ENCODE measurements around the gene MLKL. TPM values are rescaled to one million over a fixed set of nuclear protein-coding genes. Genes with fewer than 3 reads are reported as not detected.
"Not testable (repeated sequence)": the region's sequence is repeated elsewhere in the genome, so short reads cannot be mapped to it uniquely, and the experiment has no call there.

Gene MLKL
- polyA plus RNA-seq, 5 donors = 4.7 to 6.0 (median 5.9) TPM

DNA sequence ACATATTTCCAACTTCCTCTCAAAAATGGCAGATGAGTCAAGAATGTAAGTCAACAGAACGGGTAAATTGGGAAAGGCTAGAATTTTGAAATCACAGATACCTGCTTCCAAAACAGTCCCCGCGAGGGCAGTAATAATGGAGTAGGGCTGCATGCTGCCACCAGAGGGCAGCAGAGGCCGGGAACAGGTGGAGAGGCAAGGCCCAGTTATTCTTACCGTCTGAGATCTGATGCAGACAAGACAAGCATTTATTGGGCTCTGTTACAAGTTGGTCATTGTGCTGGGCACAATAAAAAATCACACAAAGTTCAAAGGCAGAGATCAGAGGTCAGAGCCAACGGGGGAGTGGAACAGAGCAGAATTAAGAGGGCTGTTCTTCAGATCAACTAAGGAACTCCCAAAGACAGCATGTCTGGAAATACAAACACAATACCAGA is 8.8 kb upstream of the MLKL start:
- DNase-seq = peak; percentile 58 to 72

DNA sequence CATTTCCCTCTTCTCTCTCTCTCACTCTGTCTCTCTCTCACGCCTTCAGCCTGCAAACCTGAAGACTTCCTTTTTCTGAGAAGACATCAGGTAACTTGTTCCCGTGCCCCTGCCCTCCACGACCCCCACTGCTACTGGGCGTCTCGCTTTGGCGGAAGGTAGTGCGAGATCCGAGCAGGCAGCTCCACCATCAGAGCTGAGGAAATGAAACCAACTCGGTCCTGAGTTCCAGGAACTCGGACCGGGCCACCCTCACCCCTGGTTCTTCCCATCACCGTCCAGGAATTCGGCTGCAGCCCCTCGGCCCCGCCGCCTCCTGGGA is 585 bp downstream of the MLKL start:
- no peak for DNase-seq

DNA sequence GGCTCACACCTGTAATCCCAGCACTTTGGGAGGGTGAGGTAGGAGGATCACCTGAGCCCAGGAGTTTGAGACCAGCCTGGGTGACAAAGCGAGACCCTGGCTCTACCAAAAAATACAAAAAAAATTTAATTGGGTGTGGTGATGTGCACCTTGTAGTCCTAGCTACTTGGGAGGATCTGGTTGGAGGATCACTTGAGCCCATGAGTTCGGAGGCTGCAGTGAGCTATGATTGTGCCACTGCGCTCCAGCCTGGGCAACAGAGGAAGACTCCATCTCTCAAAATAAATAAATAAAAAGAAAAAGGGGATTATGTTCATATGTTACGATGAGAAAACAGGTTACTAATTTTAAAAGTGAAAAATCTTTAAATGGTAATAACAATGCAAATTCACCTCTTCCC is 996 bp downstream of the MLKL start:
- no peak for DNase-seq

DNA sequence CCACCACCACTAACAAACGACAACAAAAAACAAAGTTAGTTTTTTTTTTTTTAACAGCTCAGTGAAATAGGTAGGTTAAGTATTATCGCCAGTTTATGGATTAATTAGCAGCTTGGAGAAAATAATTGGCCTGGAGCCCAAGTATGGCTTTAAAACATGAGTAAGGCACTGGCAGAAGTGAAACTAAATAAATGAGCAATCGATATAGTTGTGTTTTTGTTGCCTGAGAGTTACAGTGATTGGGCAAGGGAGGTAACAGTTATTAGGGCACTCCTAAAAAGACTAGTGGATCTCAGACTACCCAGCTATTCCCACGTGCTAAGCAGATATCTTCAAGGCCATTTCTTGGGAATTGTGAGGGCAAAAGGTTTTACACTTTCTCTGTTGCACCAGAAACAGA is 2.4 kb downstream of the MLKL start:
- DNase-seq = no peak

DNA sequence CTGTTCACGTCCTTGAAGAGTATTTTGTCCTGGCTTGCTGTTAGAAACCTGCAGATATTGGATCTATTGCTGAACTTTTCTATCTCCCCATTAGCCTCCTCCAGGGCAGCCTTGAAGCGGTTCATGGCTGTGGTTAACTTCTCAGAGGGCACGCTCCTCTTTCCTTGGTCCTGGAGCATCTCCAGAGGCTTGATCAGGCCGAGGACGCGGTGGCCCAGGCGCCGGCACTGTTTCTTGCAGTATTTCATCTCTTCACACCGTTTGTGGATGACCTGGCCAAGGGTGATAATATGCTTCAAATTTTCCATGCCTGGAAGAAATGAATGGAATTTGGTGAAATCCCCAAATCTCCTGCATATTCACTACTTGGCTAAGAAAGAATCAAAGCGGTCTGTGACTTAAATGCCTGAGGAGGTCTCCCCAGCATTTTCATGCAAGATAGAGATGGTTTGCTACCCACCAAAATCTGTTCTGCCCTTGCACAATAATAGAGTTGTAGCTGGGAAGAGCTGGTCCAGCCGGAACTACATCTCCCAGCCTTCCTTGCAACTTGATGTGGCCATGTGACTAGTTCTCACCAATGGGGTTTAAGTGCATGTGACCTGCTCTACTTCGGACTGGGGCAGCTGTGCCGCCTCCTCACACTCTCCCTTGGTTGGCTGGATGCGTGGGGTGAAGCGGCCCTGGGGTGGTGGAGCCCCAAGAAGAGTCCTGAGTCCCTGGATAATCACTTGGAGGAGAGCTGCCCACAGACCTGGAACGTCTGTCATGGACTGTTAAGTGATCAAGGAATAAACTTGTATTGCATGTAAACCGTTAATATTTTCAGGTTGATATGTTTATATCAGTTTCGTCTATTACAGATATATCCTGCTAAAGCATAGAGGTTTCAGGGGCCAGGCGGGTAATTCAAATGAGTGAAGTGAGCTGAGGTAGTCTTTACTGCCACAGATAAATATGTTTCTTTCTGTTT is 4.9 kb downstream of the MLKL start:
- DNase-seq = peak; percentile 66 to 74

DNA sequence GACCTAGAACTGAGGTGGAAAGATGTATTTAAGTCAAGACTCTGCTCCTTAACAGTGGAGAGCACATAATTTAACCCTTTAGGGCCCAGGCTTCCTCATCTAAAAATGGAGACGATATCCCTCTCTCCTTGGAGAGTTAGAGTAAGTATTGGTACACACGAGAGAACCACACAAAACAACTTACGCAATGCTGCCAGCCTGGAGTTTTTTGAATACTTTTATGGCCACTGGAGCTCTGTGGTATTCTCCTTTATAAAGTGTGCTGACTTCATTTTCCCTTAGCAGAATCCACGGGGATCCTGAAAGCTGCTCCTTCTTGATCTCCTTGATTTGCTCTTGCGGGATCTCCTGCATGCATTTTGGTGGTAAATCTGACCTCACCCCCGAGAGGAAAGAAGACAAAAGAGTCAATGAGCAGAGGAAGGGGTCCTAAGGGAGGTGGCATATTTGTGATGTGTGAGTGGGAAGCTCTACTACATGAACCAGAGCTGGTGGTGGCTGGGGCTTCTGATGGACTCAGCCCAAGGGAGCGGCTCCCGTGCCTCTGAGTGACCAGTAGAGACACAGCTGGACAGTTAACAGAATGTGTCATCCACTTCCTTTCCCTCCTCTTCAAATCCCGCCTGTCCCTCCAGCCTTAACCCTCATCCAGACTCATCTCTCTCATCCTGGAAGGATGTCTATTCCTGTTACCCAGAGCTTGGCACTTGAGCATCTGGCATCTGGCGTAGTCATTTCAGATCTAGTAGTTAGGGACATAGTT is 9.4 kb downstream of the MLKL start:
- no peak for DNase-seq

DNA sequence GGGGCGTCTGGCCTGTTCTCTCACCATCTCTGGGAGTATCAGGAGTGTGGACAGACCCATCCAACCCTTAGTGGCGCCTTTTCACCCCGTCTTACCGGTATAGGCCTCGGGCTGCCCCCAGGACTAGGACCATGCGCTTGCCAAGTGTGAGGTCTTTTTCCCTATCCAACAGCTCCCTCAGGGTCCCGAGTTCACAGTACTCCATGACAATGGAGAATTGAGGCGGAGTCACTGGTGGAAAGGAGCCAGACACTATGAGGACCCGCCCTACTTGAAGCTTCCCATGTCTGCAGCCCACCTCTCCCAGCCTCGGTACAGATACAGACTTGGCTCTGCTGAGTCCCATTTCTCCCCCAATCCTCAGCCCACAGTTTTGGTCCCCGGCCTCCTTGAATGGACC is 18.1 kb downstream of the MLKL start:
- DNase-seq = no peak

DNA sequence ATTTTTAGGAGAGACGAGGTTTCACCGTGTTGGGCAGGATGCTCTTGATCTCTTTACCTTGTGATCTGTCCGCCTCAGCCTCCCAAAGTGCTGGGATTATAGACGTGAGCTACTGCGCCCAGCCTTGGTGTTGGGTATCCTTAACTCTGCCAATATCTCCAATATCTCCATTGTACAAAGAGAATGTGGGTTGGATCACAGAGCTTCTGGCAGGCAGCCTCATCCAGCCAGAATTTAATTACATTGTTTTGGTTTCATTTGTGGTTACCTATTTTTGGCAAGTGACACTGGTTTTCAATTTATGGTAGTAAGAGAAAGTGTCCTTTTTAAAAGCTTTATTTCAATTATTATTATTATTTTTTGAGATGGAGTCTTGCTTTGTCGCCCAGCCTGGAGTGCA is 20.0 kb downstream of the MLKL start:
- DNase-seq = no peak

DNA sequence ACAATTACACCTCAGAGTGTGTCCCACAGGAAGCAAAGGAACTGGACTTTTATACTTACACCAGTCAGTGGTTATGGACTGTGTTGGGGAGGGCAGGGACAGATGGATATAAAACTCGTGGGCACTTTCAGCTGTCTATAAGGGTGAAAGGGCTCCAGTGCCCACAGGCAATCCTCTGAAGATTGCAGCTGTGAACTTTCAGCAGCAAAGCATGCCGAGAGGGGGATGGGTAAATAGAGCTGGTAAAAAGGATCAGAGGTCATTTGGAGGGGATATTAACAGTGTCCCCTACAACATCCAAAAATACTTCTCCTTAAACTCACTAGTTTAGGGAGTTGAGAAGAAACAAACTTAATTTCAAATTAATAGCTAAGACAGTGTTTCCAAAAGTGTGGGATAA is 20.7 kb downstream of the MLKL start:
- DNase-seq = no peak

DNA sequence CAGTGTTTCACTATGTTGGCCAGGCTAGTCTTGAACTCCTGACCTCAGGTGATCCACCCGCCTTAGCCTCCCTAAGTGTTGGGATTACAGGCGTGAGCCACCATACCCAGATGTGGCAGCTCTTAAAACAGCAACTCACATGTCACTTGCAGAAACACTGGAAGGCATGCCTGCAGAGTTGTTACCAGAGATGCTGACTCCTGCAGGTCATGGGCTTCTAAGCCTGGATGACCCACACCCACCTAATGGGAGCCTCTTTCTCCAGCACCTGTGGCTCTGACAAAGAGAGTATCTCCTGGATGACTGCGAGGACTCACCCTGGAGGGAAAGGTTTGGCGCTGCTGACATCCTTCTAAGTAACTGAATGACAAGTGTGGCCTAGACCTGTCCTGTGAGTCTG is 22.8 kb downstream of the MLKL start:
- DNase-seq = no peak

DNA sequence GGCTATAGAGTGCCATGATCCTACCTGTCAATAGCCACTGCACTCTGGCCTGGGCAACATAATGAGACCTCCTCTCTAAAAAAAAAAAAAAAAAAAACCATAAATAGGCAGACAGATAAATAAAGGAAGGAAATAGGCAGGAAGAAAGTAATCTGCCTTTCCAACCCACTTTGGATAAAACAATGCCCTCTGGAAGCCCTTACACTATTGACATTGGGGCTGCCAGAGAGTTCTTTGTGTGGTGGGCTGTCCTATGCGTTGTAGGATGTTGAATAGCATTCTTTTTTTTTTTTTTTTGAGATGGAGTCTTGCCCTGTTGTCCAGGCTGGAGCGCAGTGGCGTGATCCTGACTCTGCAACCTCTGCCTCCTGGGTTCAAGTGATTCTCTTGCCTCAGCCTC is 26.8 kb downstream of the MLKL start:
- DNase-seq = no peak

DNA sequence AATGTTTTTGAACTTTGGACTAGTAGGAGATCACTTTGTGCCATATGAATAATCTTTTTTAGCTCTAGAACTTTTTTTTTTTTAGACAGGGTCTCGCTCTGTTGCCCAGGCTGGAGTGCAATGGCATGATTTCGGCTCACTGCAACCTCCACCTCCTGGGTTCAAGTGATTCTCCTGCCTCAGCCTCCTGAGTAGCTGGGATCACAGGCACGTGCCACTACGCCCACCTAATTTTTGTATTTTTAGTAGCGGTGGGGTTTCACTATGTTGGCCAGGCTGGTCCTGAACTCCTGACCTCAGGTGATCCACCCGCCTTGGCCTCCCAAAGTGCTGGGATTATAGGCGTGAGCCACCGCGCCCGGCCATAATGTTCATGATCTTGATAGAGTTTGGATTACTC is 31.8 kb downstream of the MLKL start:
- DNase-seq = not testable (repeated sequence)

DNA sequence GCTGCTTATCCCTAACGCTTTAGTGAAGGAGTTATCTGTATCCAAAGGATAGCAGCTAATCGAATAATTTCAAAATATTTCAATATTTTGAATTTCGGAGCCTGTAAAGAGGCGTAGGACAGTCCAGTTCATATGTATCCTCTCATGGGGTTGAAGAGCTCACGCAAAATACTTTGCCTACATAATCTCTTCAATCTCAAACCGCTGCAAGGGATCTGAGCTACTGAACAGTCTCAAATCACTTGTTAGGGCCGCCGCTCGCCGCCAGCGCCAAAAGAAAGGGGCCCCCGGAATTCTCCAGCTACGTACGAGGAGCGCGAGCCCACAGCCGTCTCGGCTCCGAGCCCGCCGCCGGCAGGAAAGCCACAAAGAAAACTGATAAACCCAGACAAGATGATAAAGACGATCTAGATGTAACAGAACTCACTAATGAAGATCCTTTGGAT is 33.4 kb downstream of the MLKL start:
- DNase-seq = peak in 1 of 2 donors; percentile 23

DNA sequence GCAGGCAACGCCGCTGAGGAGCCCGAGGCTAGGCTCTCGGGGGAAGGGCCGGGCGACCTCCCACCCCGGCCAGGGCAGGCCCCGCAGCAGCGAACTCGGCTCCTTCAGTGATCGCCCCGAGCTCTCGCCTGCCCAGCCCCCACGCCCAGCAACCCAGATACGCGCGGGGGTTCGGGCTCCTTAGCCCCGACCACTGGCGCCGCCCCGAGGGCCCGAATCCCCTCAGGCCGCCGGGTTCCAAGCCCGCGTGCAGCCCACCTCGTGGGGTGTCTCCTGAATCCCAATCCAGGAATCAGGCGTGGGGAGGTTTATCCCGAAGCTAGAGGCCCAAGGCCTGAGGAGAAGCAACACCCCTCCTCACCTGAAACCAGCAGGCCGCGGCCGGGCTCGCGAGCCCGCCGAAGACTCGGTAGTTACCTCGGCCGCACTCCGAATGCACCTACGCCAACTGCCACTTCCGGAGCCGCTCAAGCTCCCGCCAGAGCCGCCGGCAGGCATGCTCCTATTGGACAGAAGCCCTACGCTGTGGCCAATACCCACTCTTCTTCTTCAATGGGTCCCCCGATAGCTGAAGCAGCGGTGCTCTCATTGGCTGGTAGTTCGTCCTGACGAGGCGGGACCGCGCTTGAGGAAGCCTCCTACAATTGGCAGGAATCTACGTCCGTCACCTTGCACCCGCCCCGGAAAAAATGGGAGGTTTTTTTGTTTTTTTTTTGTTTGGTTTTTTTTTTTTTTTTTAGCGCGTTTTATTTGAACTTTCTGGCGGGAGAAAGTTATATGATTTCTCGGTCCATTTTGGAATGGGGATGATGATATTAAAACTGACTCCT is 34.0 kb downstream of the MLKL start, which contains the start of gene RFWD3:
TSS of gene RFWD3 (minus strand) at position 453 of the 830 bp plus-strand sequence. CDS start 5,428 bp downstream, outside the sequence.
- DNase-seq = peak; percentile 95 to 98

DNA sequence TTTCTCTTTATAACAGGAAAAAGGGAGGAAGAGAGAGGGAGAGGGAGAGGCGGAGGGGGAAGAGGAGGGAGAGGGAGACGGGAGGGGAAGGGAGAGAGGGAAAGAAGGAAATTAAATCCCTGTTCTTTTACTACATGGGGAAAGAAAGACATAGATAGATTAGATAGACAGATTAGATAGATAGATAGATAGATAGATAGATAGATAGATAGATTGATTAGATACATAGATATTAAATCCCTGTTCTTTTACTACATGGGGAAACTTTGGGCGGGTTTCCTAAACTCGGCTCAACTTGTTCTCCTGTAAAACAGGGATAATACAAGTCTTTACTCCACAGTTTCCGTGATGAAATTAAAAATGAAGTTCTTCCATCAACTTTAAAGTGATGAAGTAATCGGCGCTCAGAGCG is 34.6 kb downstream of the MLKL start:
- DNase-seq = no peak

DNA sequence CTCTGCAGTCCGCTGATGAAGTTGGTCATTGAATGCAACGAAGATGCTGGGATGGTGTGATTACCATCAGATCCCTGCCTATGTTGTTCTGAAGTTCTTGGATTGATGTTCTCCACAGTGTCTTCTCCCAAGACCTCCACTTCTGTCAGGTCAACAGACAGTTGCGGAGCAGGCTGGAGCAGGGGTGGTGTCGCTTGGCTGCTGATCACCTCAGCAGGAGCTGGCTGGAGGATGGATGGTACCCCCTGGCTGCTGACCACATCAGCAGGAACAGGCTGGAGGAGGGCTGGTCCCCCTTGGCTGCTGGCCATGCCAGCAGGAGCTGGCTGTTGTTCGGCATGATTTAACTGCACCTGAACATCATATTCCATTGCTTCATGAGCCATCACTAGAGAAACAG is 39.6 kb downstream of the MLKL start:
- no peak for DNase-seq

DNA sequence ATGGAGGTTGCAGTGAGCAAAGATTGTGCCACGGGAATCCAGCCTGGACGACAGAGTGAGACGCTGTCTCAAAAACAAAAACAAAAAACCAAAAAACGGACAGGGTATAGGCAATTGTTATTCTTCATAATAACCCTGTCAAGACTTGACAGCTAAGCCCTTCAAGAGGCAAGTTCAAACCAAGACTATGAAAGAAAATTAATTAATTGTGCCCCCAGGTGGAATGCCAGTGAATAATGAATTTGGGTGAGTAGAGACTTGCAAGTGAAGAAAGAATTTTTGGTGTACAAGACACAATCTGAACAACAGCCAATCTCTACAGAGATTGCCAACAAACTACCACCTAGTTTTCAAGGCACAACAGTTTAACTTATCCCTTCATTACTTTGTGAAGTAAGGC is 40.3 kb downstream of the MLKL start:
- DNase-seq = no peak

DNA sequence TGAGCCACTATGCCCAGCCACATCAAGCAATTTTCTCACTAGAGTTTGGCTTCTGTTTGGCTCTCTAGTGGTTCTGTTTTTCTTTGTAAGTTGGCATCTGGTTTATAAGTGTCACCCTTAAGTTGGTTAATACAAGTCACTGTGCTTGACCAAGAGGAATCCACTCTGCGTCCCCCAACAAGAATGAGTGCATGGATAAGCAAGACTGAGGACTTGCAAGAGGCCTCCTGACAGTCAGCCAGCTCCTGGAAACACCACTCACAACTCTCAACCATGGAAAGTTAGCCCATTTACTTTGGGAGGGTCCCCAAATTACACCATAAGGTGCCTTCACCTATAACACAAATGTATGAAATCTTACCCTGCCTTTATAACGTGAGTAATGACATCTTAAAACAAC is 41.6 kb downstream of the MLKL start:
- no peak for DNase-seq

DNA sequence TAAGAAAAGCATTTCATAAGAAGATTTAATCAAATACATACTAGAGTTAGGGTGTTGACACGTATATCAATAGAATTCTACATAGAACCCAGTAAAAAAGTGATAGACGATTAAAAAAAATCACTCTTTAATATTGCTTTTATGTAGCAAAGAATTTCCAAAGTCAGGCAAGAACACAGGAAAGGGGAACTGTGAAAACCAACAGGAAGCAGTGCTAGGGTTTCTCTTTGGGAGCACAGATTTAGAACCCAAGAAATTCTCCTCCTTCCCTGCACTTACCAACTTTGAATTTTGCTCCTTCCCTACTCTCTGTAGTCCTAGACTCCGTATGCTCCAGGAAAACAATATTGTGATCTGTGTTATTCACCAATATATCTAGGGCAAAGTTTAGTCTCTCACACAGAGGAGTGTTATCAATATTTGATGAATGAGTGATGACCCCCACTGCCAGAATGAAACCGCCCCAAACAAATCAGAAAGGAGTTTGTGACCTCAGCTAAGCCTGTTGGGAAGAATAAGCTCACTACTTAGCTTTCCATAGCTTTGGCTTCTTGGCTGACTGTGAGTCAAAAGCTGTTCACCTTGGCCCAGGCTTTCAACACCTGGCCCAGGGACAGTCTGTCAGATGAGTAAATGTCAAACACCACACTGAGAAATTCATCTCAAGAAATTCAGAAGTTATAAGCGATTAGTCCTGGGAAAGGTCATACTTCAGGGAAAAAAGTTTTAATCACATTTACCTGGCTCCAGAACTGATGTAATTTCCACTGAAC is 42.6 kb downstream of the MLKL start:
- DNase-seq = no peak

DNA sequence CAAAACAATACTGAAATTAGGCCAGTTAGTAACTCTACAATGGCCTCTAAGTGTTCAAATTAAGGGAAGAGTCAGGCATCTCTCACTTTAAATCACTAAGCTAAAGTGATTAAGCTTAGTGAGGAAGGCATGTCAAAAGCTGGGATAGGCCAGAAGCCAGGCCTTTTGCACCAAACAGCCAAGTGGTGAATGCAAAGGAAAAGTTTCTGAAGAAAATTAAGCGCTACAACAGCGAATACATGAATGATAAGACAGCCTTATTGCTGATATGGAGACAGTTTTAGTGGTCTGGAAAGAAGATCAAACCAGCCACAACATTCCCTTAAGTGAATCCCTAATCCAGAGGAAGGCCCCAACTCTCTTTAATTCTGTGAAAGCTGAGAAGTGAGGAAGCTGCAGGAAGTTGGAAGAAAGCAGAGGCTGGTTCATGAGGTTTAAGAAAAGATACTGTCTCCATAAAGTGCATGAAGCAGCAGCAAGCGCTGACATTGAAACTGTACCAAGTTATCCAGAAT is 46.1 kb downstream of the MLKL start:
- DNase-seq = no peak

DNA sequence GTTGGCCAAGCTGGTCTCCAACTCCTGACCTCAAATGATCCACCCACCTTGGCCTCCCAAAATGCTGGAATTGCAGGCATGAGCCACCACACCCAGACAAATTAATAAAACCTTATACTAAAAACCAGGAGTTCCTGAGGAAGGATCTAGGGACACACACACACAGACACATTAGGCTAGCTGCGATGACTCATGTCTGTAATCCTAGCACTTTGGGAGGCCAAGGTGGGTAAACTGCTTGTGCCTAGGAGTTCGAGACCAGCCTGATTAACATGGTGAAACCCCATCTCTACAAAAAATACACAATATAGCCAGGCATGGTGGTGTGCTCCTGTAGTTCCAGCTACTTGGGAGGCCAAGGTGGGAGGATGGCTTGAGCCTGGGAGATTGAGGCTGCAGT is 47.8 kb downstream of the MLKL start:
- DNase-seq = not testable (repeated sequence)

Data from right lung (tissue), 5 donors.